ENCODE measurements around the gene LRCH4.

Gene LRCH4

DNA sequence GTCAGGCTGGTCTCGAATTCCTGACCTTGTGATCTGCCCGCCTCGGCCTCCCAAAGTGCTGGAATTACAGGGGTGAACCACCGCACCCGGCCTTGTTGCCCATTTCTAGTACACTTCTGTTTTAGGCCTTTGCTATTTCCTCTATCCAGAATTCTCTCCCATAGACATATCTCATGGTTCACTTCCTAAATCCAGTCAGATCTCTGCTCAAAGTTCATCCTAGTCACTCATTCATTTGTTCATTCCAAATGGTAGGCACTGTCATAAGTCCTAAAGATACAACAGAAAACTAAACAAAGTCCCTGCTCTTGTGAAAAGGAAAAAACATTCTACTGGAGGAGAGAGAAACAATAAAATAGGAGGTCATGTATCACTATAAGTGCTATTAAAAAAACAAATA is 24.0 kb upstream of the LRCH4 start:
- DNase-seq (ENCODE audit: insufficient read length, low spot score) (no peak), FAIRE-seq (no peak)
- TF ChIP-seq SPI1 (IDR thresholded peaks at IDR 0.05; ENCODE audit: low read depth, low read length) (no peak), POU2F2 (IDR thresholded peaks at IDR 0.05; ENCODE audit: low read depth, low read length) (no peak), POLR2AphosphoS5 (IDR thresholded peaks at IDR 0.05; ENCODE audit: low read depth, low read length) (no peak), PAX5 (IDR thresholded peaks at IDR 0.05; ENCODE audit: insufficient read depth, low read length, severe bottlenecking) (no peak)

DNA sequence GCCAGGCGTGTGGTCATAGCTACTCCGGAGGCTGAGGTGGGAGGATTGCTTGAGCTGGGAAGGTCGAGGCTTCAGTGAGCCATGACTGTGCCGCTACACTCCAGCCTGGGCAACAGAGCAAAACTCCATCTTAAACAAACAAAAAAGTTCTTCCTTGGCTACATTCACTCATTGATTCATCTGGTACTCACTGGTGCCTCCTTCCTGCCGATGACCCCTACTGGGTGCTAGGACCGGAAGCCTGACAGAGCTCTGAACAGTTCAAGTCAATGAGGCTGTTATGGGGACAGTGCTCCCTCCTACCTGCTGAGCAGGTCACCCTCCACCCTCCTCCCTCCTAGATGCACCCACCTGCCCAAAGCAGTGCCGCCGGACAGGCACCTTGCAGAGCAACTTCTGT is 21.2 kb upstream of the LRCH4 start:
- TF ChIP-seq PAX5 (IDR thresholded peaks at IDR 0.05; ENCODE audit: insufficient read depth, low read length, severe bottlenecking) (no peak), TAF1 (IDR thresholded peaks at IDR 0.05; ENCODE audit: low read depth, low read length) (no peak), SPI1 (IDR thresholded peaks at IDR 0.05; ENCODE audit: low read depth, low read length) (no peak), POLR2AphosphoS5 (IDR thresholded peaks at IDR 0.05; ENCODE audit: low read depth, low read length) (no peak), POU2F2 (IDR thresholded peaks at IDR 0.05; ENCODE audit: low read depth, low read length) (no peak), POLR2A (IDR thresholded peaks at IDR 0.05; ENCODE audit: low read depth, low read length) (no peak)
- FAIRE-seq = no peak
- no peak for DNase-seq (ENCODE audit: insufficient read length, low spot score)

DNA sequence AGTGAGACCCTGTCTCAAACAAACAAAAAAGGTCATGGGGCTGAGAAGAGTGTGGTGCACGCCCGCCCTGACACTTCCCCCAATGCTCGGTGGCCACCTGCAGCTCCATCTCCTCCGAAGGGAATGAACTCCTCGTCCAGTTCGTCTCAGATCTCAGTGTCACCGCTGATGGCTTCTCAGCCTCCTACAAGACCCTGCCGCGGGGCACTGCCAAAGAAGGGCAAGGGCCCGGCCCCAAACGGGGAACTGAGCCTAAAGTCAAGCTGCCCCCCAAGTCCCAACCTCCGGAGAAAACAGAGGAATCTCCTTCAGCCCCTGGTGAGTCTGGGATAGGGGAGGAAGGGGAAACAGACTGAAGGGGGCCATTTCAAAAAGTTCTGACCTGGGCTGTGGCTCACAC is 20.4 kb upstream of the LRCH4 start:
- no peak for DNase-seq (ENCODE audit: insufficient read length, low spot score)
- FAIRE-seq = no peak
- TF ChIP-seq PAX5 (IDR thresholded peaks at IDR 0.05; ENCODE audit: insufficient read depth, low read length, severe bottlenecking) = no peak
- TF ChIP-seq POU2F2 (IDR thresholded peaks at IDR 0.05; ENCODE audit: low read depth, low read length) = no peak
- no peak for TF ChIP-seq POLR2A (IDR thresholded peaks at IDR 0.05; ENCODE audit: low read depth, low read length)

DNA sequence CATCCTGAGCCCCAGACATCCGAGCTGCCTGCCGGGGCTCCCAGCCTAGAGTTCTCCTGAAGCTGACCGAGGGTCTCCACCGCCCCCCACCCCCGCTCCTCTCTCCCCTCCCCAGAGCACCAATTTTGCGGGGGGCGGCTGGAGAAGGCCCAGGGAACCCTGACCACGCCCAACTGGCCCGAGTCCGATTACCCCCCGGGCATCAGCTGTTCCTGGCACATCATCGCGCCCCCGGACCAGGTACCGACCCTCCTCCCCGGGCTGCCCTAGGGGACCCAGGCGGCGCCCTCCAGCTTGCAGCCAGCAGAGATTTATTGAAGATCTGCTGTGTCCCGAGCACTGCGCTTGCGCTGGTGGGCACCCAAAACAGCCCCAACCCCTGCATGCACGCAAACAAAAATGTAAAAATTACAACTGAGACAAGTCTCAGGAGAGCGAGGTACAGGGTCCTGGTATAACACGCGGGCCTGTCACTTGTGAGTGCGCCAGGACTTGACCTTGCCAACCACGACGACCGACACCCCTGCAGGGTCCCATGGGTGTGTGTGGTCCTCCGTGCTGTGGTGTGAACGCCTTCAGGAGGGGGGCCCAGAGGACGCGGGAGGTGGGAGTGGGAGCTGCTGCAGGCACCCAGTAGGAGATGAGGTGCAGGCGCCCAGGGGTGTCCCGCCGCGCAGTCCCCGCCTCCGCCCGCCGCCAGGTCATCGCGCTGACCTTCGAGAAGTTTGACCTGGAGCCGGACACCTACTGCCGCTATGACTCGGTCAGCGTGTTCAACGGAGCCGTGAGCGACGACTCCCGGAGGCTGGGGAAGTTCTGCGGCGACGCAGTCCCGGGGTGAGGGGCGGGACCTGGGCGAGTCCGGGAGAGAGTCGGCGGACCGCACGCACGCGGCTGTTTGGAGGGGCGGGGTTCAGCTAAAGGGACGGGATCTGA is 19.3 kb upstream of the LRCH4 start:
- TF ChIP-seq POLR2AphosphoS5 (IDR thresholded peaks at IDR 0.05; ENCODE audit: low read depth, low read length) (no peak), POLR2A (IDR thresholded peaks at IDR 0.05; ENCODE audit: low read depth, low read length) (no peak), SPI1 (IDR thresholded peaks at IDR 0.05; ENCODE audit: low read depth, low read length) (no peak), PAX5 (IDR thresholded peaks at IDR 0.05; ENCODE audit: insufficient read depth, low read length, severe bottlenecking) (no peak), POU2F2 (IDR thresholded peaks at IDR 0.05; ENCODE audit: low read depth, low read length) (no peak), TAF1 (IDR thresholded peaks at IDR 0.05; ENCODE audit: low read depth, low read length) (no peak)
- FAIRE-seq (no peak), DNase-seq (ENCODE audit: insufficient read length, low spot score) (no peak)

DNA sequence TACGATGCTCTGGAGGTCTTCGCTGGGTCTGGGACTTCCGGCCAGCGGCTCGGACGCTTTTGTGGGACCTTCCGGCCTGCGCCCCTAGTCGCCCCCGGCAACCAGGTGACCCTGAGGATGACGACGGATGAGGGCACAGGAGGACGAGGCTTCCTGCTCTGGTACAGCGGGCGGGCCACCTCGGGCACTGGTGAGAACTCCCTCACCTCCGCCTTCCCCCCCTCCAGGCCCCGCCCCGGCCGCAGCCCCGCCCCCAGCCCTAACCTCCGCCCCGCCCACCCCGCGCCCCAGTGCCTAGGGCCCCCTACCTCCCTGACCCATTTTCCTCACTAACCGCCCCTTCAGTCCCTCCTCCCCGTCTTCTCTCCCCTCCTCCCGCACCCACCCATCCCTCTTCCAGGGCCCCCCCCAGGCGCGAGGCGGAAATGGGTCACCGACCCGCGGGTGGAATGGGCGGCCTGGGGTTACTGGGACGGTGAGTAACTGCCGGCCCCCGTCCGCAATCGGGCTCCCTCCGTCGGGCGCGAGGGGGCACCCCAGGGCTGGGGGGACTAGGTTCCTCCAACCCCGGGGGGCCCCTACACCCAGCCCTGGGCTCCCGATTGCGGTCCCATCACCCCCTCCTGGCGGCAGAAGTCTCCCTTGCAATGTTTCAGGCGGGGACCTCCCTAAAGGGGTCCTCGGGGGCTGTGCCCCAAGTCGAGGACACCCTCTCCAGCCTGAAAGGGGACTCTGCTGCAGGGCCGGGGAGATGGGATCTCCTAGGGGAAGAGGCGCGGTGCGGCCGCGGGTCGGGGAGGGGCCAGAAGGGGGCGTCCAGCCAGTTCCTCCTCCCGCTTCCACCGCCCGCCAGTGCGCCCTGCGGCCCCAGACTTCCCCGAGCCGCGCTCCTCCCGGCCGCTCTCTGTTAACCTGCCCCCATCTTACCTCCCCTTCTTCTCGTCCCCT is 18.4 kb upstream of the LRCH4 start:
- FAIRE-seq = peak; percentile 55
- no peak for TF ChIP-seq POU2F2 (IDR thresholded peaks at IDR 0.05; ENCODE audit: low read depth, low read length)
- TF ChIP-seq SPI1 (IDR thresholded peaks at IDR 0.05; ENCODE audit: low read depth, low read length) = peak; percentile 42
- peak; percentile 93 for DNase-seq (ENCODE audit: insufficient read length, low spot score)

DNA sequence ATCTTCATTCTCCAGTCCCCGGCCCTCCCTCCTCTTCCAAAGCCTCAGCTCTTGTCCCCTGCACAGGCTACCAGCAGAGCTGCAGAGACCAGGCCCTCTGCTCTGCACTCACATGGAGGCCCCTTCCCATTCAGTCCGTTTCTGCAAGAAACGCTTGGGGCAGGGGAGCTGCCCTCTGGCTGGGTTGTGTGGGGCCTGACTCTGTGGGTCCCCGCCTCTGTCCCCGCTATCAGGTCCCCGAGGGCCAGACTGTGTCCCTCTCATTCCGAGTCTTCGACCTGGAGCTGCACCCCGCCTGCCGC is 17.7 kb upstream of the LRCH4 start:
- FAIRE-seq (no peak), DNase-seq (ENCODE audit: insufficient read length, low spot score) (no peak)
- TF ChIP-seq POU2F2 (IDR thresholded peaks at IDR 0.05; ENCODE audit: low read depth, low read length) (no peak), POLR2A (IDR thresholded peaks at IDR 0.05; ENCODE audit: low read depth, low read length) (no peak)

DNA sequence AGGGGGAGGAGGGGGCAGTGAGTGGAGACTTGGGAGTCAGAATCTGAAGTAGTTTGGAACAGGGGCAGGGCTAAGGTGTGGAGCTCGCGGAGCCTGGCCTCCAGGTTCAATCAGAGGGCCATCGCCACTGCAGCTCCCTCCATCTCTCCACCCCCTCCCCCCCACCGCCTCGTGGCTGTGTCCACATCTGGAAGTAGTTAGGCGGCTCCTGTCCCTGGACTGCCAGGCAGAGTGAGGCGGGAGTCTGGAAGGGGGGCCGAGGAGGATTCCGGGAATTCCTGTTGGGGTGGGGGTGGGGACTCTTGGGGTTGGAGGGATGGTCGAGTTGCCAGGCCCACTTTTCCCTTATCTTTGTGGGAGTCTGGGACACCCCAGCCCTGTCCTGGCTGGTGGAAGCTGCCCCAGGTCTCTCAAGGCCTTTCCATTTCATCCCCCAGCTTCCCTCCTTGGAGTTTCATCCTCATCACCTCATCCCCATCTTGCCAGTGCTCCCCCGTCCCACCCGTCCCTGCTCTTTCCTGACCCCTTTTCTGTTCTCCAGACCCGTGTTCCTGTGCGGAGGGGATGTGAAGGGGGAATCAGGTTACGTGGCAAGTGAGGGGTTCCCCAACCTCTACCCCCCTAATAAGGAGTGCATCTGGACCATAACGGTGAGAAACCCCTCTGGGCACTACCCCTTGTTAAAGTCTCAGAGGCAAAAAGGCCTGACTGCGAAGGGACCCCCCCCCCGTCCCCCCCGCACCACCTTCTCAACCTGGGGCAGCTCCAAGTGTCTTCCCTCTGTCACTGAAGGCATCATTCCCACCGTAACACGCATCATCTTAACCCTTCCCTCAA is 17.2 kb upstream of the LRCH4 start:
- no peak for FAIRE-seq
- TF ChIP-seq TAF1 (IDR thresholded peaks at IDR 0.05; ENCODE audit: low read depth, low read length) (no peak), POU2F2 (IDR thresholded peaks at IDR 0.05; ENCODE audit: low read depth, low read length) (no peak)
- no peak for DNase-seq (ENCODE audit: insufficient read length, low spot score)

DNA sequence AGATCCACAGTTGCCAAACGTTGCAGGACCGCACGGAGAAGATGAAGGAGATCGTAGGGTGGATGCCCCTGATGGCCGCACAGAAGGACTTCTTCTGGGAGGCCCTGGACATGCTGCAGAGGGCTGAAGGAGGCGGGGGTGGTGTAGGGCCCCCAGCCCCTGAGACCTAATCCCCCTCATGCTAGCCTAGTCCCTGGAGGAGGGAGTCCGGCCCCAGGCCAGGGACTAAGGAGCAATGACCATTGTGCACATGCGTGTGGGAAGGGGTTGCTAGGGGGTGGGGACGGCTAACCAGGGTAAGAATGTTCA is 14.8 kb upstream of the LRCH4 start:
- TF ChIP-seq TAF1 (IDR thresholded peaks at IDR 0.05; ENCODE audit: low read depth, low read length) (no peak), PAX5 (IDR thresholded peaks at IDR 0.05; ENCODE audit: insufficient read depth, low read length, severe bottlenecking) (no peak)
- no peak for FAIRE-seq

DNA sequence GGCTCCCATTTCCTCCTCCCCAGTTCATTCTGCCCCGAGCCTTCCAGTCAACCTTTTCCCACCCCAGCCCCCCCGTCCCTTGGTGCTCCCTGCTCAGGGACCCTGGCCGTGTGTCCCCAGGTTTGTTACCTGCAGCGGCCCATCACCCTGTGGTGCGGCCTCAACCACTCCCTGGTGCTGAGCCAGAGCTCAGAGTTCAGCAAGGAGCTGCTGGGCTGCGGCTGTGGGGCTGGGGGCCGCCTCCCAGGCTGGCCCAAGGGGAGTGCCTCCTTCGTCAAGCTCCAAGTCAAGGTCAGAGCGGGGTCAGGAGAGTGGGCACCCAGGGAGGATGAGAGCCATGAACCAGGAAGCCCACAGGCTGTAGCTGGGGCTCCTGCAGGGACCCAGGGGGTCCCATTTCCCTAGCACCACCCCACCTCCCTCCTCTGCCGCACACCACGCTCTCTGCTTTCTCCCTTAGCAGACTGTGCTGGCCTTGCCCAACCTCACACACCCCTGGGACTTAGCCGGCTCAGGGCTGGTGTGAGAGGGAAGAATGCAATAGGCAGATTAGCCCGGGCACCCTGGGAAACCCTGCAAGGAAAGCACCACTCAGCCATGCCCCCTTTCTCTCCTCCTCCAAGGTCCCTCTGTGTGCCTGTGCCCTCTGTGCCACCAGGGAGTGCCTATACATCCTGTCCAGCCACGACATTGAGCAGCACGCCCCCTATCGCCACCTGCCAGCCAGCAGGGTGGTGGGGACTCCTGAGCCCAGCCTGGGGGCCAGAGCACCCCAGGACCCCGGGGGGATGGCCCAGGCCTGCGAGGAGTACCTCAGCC is 14.2 kb upstream of the LRCH4 start:
- FAIRE-seq (no peak), DNase-seq (ENCODE audit: insufficient read length, low spot score) (no peak)
- no peak for TF ChIP-seq POLR2AphosphoS5 (IDR thresholded peaks at IDR 0.05; ENCODE audit: low read depth, low read length)
- no peak for TF ChIP-seq SPI1 (IDR thresholded peaks at IDR 0.05; ENCODE audit: low read depth, low read length)

More for the DNA sequence above, 14.8 kb upstream of the LRCH4 start:
- no peak for DNase-seq (ENCODE audit: insufficient read length, low spot score)
